Endothelial cell of umbilical vein (primary cell): Measurements from ENCODE around the gene SSB. TPM values are rescaled to one million over a fixed set of nuclear protein-coding genes. Genes with fewer than 3 reads are reported as not detected.

Source experiments
- BruUV-seq: library from RNA; stranded (reverse); fragments of 400-500 nt; replicated peaks from 2 replicates; lab custom pipeline; 2021; lab: Mats Ljungman, UMichigan
- CTCF ChIA-PET: fragments of 300-600, 350-600 bp; sonication (Branson Sonifier 250); formaldehyde crosslinking; loops from one replicate; lab custom pipeline; 2021; ENCODE audit warnings: antibody characterized with exemption, inconsistent platforms; lab: Charles Lee
- POLR2A ChIA-PET: fragments of 300-600, 350-600 bp; sonication (Branson Sonifier 250); formaldehyde crosslinking; loops from one replicate; lab custom pipeline; 2021; ENCODE audit warnings: antibody characterized with exemption, inconsistent platforms; lab: Charles Lee
- DNase-seq: peaks from one replicate; pipeline ENCODE4 v3.0.0-alpha.2; 2011; ENCODE audit warnings: low read depth, low spot score
- FAIRE-seq: peaks from 2 replicates; lab custom pipeline; 2011; peaks lifted over from hg19 to GRCh38; lab: Jason Lieb, UNC
- H2AFZ ChIP-seq: 2 replicates; pipeline ENCODE4 v1.6.0; 2012; ENCODE audit warnings: low read depth, low read length, control low read depth, inconsistent platforms
- H3K27ac ChIP-seq: 2 replicates; pipeline ENCODE4 v1.5.1; 2011; ENCODE audit warnings: low read depth, mild to moderate bottlenecking, control low read depth, low read length, moderate library complexity; ENCODE audit not compliant: insufficient read depth
- H3K27me3 ChIP-seq, 2 experiments: 2 replicates each; pipeline versions ENCODE4 v1.6.0 to v1.6.1; 2011; ENCODE audit warnings: low read length in 2 of 2, mixed read lengths in 1 of 2; ENCODE audit not compliant: control insufficient read depth in 2 of 2, insufficient read depth in 2 of 2
- H3K36me3 ChIP-seq, 2 experiments: 2 replicates in 1 of 2; 3 replicates in 1 of 2; pipeline ENCODE4 v1.5.1; 2011; ENCODE audit warnings: low read length in 2 of 2, mild to moderate bottlenecking in 1 of 2, moderate library complexity in 1 of 2; ENCODE audit not compliant: control insufficient read depth in 2 of 2, insufficient read depth in 2 of 2; ENCODE audit errors: extremely low read depth in 1 of 2
- H3K4me1 ChIP-seq: 3 replicates; pipeline ENCODE4 v1.5.1; 2011; ENCODE audit warnings: mild to moderate bottlenecking, low read length; ENCODE audit not compliant: control insufficient read depth, insufficient read depth; ENCODE audit errors: extremely low read depth
- H3K4me2 ChIP-seq: 2 replicates; pipeline ENCODE4 v1.6.1; 2011; ENCODE audit warnings: low read length, control low read depth, mixed read lengths; ENCODE audit not compliant: insufficient read depth
- H3K4me3 ChIP-seq, 3 experiments: fragments of 200-600 bp in 1 of 3; sonication (generic), shearing (Covaris generic) in 1 of 3; replicated peaks in 1 of 3; 2 replicates each; pipeline ENCODE4 v1.5.1; 2011 to 2016; ENCODE audit warnings: control low read depth in 3 of 3, low read length in 3 of 3, mild to moderate bottlenecking in 2 of 3, inconsistent platforms in 1 of 3, low read depth in 1 of 3, moderate library complexity in 1 of 3; ENCODE audit not compliant: insufficient read depth in 1 of 3
- H3K79me2 ChIP-seq: 2 replicates; pipeline ENCODE4 v1.6.0; 2012; ENCODE audit warnings: low read length, inconsistent platforms; ENCODE audit not compliant: control insufficient read depth, insufficient read depth
- H3K9ac ChIP-seq: replicated peaks from 2 replicates; pipeline ENCODE3; 2011; ENCODE audit warnings: low read length, control low read depth; ENCODE audit not compliant: insufficient read depth; ENCODE audit errors: extremely low read depth
- H3K9me1 ChIP-seq: replicated peaks from 3 replicates; pipeline ENCODE4 v1.6.0; 2011; ENCODE audit warnings: mild to moderate bottlenecking, low read length; ENCODE audit not compliant: control insufficient read depth, insufficient read depth; ENCODE audit errors: extremely low read depth
- H3K9me3 ChIP-seq: replicated peaks from 2 replicates; pipeline ENCODE4 v1.5.1; 2012; ENCODE audit warnings: low read length, inconsistent platforms; ENCODE audit not compliant: control insufficient read depth, insufficient read depth
- H4K20me1 ChIP-seq: replicated peaks from 2 replicates; pipeline ENCODE3; 2011; ENCODE audit warnings: mild to moderate bottlenecking, low read length; ENCODE audit not compliant: control insufficient read depth, insufficient read depth; ENCODE audit errors: extremely low read depth
- CTCF ChIP-seq, 2 donors: IDR thresholded peaks; 1 replicate in 1 of 2; 2 replicates in 1 of 2; pipeline ENCODE4 v1.5.1; 2011; ENCODE audit warnings: low read length in 2 of 2, mild to moderate bottlenecking in 2 of 2, moderate library complexity in 2 of 2, control low read depth in 1 of 2, inconsistent platforms in 1 of 2, low read depth in 1 of 2; ENCODE audit not compliant: insufficient read depth in 1 of 2; ENCODE audit errors: extremely low read depth in 1 of 2
- EZH2 ChIP-seq: IDR thresholded peaks from 2 replicates; pipeline ENCODE4 v1.6.1; 2012; ENCODE audit warnings: borderline replicate concordance, low read depth, mild to moderate bottlenecking, moderate library complexity, low read length, inconsistent platforms; ENCODE audit not compliant: severe bottlenecking
- GATA2 ChIP-seq: IDR thresholded peaks from 2 replicates; pipeline ENCODE4 v1.7.0; 2011; ENCODE audit warnings: low read depth, mild to moderate bottlenecking, moderate library complexity, mixed read lengths, low read length; ENCODE audit not compliant: insufficient read length, insufficient read depth
- MAX ChIP-seq: IDR thresholded peaks from 2 replicates; pipeline ENCODE4 v1.6.1; 2011; ENCODE audit not compliant: insufficient read depth, insufficient read length
- POLR2AphosphoS5 ChIP-seq: IDR thresholded peaks from 2 replicates; pipeline ENCODE4 v1.6.1; 2012; ENCODE audit warnings: low read depth, mild to moderate bottlenecking, control low read depth, low read length, moderate library complexity; ENCODE audit not compliant: insufficient read depth
- dilution Hi-C: fragments of 300-500 bp; cut with MboI; formaldehyde crosslinking; loops from one replicate; pipeline ENCODE4 v1.15.0; 2019; ENCODE audit warnings: low sequenced_read_pairs; ENCODE audit not compliant: extremely low pct_ligation_motif_present
- intact Hi-C: fragments of 100-400 bp; cut with micrococcal nuclease; formaldehyde crosslinking; loops from one replicate; pipeline ENCODE4 v1.10.0; 2022
- polyA plus RNA-seq, 4 experiments: library from polyadenylated mRNA; depleted of rRNA in 3 of 4; stranded (reverse) in 3 of 4; unstranded in 1 of 4; fragments of >200 nt; gene quantifications; 2 replicates each; pipeline versions ENCODE4 v1.2.1 to v1.2.3, GENCODE V29; 2011 to 2012; ENCODE audit warnings: missing spikeins in 1 of 4
- total RNA-seq: library from RNA; stranded (reverse); gene quantifications from 2 replicates; pipeline ENCODE4 v1.2.3, GENCODE V29; 2021

The SSB gene
- total and polyA plus RNA-seq, 2 donors (not counting 3 experiments of a cell fraction or from before 2014, with no cell fraction given): 36.1 to 125 TPM

- intact Hi-C loops: no loop called here
- no peaks in the 10 kb centered on the region for H3K9me3 ChIP-seq
- peak; percentile 62 for DNase-seq
- H3K79me2 ChIP-seq: no peaks in the 10 kb centered on the region
- H2AFZ ChIP-seq: no peak overlapping the region
- no peak for TF ChIP-seq POLR2AphosphoS5
- TF ChIP-seq CTCF (IDR thresholded peaks at IDR 0.05; ENCODE audit: extremely low read depth in 1 of 2, insufficient read depth in 1 of 2, low read depth in 1 of 2, low read length in 2 of 2): peak; percentile 62 to 69
- ChIA-PET CTCF (interaction anchor here (0.9 kb wide), 1 partner anchor 315 kb away, joined by 3 read pairs; no protein-coding TSS in a partner anchor), POLR2A (no interaction called here)
- H3K27ac ChIP-seq: no peak overlapping the region
- no peaks in the 10 kb centered on the region for H3K36me3 ChIP-seq
- no peaks in the 10 kb centered on the region for H3K4me1 ChIP-seq
- no peak overlapping the region for H3K4me2 ChIP-seq
- H3K4me3 ChIP-seq: no peak overlapping the region
- H4K20me1 ChIP-seq: no peaks in the 10 kb centered on the region
- dilution Hi-C loops: no loop called here
- no peaks in the 10 kb centered on the region for H3K9me1 ChIP-seq
- no TSS peak for BruUV-seq
- no peak overlapping the region for H3K9ac ChIP-seq
- peaks cover 0 to 14% of the 10 kb centered on the region in 2 experiments for H3K27me3 ChIP-seq
- peak; percentile 97 for FAIRE-seq
Observed at GRCh38 chr2:169767243-169767888, 31.3 kb upstream of the SSB start.

DNA sequence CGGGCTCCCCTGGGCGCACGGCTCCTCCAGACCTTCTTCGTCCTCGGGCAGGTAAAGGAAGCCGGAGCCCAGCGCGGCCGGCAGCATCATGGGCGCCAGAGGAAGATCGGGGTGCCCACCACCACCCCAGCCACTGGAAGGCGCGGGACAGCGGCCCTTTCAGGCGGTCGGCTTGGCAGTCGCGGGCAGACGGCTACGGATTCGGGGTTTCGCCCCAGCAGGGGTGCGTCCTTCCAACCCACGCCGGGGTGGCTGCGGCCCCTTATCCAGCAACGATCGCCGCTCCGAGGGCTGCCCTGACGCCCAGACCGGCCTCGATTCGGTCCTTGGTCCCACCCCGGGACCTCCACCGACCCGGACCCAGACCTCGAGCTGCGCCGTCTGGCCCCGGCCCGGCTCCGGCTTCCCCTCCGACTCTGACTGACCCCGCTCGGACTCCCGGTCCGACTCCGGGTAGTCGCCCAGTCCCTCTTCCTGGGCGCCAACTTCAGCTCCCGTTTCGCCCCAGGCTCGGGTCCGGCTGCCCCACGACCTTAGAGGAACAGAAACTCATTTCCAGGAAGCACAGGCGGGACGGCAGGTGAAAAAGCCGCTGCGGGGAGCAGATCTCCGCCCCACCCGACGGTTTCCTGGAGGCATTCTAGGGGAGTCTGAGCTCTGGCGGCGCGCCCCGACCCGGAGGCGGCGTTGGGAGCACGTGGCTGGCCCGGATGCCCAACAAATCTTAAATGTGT lies 30.2 kb upstream of the SSB start:
- H3K4me1 ChIP-seq: no peaks in the 10 kb centered on the region
- H3K27ac ChIP-seq: no peak overlapping the region
- peak overlapping the region; percentile 28 for H3K9ac ChIP-seq
- H3K9me1 ChIP-seq: no peaks in the 10 kb centered on the region
- ChIA-PET CTCF (interaction anchor here (0.6 to 0.9 kb wide), 4 partner anchors 24 to 316 kb away, joined by 3 read pairs; no protein-coding TSS in a partner anchor), POLR2A (no interaction called here)
- no peak for FAIRE-seq
- no TSS peak for BruUV-seq
- intact Hi-C loops: no loop called here
- no peaks in the 10 kb centered on the region for H4K20me1 ChIP-seq
- TF ChIP-seq CTCF (IDR thresholded peaks at IDR 0.05; ENCODE audit: extremely low read depth in 1 of 2, insufficient read depth in 1 of 2, low read depth in 1 of 2, low read length in 2 of 2): peak in 1 of 2 donors; percentile 1
- peak; percentile 69 for TF ChIP-seq EZH2
- TF ChIP-seq POLR2AphosphoS5: no peak
- TF ChIP-seq MAX: no peak
- no peak for TF ChIP-seq GATA2
- H3K36me3 ChIP-seq: no peaks in the 10 kb centered on the region
- H3K79me2 ChIP-seq: no peaks in the 10 kb centered on the region
- dilution Hi-C loops: no loop called here
- H3K27me3 ChIP-seq: peaks cover 0 to 14% of the 10 kb centered on the region in 2 experiments
- peak overlapping the region; percentile 88 for H2AFZ ChIP-seq
- peak overlapping the region; percentile 72 for H3K4me2 ChIP-seq
- H3K4me3 ChIP-seq: peak overlapping the region; percentile 31 to 47 (median 41)
- H3K9me3 ChIP-seq: no peaks in the 10 kb centered on the region
- no peak for DNase-seq
